CD4-positive, alpha-beta T cell treated with Interferon alpha-2 for 1 hour (primary cell): ENCODE measurements around the gene SEC24D.

Source experiments
- DNase-seq, 2 donors: peaks; one replicate each; pipeline ENCODE4 v3.0.0-alpha.2; 2020 to 2022

SEC24D gene

GRCh38 chr4:118745357-118745756 lies 90.6 kb downstream of the SEC24D start:
- no peak for DNase-seq

- no peak for DNase-seq
Measured at GRCh38 chr4:118743867-118744266, 92.1 kb downstream of the SEC24D start.

DNA sequence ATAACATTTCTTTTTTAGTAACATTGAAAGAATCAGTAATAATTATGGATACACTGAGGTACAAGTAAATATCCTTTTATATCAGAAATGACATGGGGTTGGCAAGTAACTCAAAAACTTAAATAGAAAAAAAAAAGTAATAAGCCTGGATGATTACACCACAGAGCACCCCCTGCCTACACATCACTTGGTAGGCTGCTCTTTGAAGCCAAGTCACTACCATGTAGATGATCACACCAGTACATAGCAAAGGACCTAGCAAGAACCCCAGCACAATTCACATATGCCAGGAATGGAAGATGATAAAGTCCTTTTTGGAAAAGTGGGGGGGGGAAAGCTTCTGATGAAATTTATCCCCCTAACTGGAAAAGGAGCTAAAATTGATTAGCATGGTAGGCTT lies 93.9 kb downstream of the SEC24D start:
- DNase-seq: no peak

GRCh38 chr4:118741301-118741855 lies 94.5 kb downstream of the SEC24D start:
- DNase-seq: no peak

GRCh38 chr4:118740869-118741268 lies 95.1 kb downstream of the SEC24D start:
- DNase-seq: peak in 1 of 2 donors; percentile 25

DNA sequence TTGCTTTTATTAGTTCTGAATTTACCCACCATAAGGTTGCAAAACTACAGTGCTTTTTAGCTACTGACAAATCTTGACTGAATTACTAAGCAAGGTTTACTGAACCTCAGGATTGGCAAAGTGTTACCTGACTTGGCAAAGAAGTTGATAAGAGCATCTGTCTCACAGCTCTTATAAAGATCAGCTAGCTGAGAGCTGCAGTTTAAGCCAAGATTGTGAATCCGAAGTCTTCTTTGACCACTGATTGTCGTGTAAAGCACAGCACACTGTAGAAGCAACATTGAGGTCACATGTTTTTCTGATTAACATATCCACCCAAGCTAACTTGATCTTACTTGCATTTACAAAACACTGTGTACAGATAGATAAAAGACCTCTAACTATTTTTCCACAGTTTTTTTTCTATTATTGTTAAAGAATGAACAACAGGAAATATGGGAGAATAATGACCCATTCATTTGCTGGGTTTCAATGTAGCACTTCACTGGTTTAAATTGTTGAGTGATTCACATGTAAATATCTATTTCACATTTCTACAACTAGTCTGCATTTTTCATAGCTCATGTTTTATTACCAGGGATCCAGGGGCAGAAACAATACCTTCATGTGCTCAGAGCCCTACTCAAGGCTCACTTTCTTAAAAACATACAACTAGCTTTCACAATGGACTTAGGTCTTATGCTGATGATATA lies 96.8 kb downstream of the SEC24D start:
- no peak for DNase-seq

DNA sequence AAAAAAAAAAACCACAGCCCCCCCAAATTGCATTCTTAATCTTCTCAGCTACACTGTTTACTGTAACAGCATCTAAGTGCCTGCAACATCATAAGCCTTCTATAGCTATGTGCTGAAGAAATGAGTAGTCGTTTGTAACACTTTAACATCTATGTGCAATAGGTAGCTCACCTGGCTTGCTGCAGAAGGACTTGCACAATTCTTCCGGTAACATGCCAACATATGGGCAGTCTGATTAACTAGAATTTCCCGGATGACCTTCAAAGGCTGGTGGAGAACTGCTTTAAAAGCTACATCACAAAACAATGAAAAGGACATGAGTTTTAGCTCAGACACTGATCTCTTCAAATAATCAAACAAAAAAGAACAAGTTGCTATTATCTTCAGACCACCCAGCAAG lies 97.8 kb downstream of the SEC24D start:
- DNase-seq: no peak

GRCh38 chr4:118736900-118737299 lies 99.0 kb downstream of the SEC24D start:
- DNase-seq: no peak

DNA sequence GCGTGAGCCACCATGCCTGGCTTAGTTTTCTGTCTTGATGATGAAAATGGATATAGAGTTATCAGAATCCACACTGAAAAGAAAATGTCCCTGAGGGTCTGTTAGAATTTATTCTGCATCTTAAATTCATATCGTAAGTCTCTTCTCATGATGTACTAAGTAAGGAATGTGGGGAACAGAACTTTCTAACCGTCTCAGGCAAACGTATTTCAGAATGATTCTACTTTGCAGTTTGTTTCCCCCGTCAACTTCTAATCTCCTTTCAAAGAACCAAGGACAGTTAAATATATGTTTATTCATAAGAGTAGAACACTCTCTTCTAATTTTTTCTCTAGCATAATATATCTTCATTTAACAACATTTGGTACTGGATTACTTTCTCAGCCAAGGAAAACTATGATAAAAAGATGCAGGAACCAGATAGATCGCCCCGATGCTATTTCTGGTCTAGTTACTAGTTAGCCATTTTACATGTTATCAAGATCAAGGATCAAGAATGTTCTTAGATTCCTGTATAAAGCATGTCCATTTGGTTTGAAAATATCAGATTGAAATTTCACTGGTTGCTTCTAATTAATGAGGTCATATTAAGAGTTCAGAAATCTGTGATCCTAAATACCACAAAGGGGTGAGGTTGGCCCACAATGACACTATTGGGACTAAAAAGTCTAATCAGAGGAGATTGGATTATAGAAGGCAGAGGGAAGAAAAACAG lies 101.3 kb downstream of the SEC24D start:
- no peak for DNase-seq

DNA sequence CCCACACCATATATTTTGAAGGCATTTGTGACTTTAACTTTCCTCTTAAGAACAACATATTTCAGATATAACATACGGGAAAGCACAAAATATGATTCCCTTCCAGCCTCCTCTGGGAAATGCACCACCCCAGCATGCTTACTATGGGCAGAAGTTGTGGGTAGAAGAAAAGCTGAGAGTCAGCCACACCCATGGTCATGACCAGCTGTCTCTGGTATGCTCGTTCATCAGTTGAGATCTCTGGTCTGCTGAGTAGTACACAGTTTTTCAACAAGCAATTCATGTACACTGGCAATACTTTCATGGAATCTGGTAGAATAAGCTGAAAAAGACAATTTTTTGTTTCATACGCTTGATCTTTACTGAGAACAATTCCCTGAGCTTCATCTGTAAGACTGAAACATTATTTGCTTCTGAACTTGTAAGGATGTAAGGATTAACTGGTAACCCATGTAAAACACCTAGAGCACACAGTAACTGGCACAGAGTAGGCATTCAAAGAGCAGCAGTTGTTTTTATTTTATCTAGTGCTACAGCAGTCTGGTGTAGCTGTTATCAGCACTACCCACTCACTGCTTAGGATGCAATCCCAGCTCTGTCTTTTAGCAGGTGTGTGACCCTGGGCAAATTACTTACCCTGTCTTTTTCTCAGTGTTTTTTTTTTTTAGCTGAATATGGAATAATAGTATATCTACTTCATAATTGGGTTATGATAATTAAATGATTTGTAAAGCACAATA lies 103.2 kb downstream of the SEC24D start:
- DNase-seq: no peak

GRCh38 chr4:118730683-118731082 lies 105.2 kb downstream of the SEC24D start:
- DNase-seq: no peak

GRCh38 chr4:118729287-118730286 lies 106.3 kb downstream of the SEC24D start:
- DNase-seq: peak in 1 of 2 donors; percentile 30

GRCh38 chr4:118727360-118727759 lies 108.6 kb downstream of the SEC24D start:
- DNase-seq: no peak

- no peak for DNase-seq
Measured at GRCh38 chr4:118723369-118723768, 112.6 kb downstream of the SEC24D start.

- no peak for DNase-seq
Measured at GRCh38 chr4:118721752-118722151, 114.2 kb downstream of the SEC24D start.

GRCh38 chr4:118718511-118719170 lies 117.3 kb downstream of the SEC24D start:
- no peak for DNase-seq

DNA sequence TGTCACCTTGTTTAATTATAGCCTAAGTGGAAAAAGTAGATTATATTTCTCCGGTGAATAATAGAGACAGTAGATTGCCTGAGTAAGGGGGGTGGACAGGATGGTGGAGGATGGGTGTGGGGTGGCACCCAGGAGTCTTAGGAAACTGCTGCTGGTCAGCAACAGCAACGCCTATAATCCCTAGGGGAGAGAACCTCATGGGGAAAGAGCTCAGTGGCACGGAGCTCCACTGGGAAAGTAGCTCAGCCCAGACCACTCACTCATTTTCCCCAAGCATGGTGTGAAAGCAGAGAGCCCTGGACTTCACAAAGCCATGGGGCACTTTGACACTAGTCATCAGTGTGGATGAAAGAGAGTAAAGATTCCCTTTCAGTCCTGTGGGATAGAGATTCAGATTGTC lies 119.6 kb downstream of the SEC24D start:
- no peak for DNase-seq

DNA sequence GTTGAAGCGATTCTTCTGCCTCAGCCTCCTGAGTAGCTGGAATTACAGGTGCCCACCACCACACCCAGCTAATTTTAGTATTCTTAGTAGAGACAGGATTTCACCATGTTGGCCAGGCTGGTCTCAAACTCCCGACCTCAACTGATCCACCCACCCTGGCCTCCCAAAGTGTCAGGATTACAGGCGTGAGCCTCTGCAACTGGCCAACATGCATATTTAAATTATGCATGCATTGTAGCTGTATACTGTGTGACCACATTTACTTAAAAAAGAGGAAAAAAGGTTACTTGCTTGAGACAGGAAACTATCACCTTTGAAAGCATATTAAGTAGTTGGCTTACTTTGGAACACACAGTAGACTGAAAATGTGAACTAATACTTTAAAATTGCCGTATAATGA lies 121.2 kb downstream of the SEC24D start:
- no peak for DNase-seq

DNA sequence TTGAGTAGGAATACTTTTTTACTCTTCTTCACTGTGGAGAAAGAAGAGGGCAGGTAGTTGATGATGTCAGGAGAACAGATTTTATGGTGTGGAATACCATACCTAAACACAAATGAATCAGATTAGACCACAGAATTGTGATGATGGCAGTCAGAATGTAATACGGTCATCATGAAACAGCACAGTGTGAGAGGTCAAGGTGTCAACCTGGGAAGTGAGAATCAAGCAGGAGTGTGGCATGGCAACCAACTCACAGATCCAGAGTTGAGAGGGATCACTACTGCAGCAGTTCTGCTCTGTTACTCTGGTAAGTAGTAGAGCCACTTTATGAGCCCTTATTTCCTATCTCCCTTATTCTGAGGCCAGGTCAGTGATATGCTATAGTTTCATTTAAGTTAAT lies 123.1 kb downstream of the SEC24D start:
- DNase-seq: no peak

GRCh38 chr4:118711052-118711451 lies 124.9 kb downstream of the SEC24D start:
- no peak for DNase-seq

DNA sequence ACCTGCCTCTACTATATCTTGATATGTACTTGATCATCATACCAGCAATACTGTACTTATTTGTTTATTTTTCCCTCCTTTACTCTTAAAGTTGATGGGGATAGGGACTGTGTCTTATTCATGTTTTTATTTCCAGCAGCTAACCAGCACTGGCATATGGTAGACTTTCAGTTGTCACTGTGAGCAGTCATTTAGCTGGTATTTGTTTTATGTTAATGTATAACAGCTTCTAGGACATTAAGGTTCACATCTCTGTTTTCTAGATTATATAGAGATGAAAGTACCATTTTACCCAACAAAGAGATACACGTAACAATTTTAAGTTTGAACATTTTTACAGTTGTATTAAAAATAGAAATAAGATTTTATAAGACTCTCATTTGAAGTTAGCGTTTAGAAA lies 132.8 kb downstream of the SEC24D start:
- no peak for DNase-seq
